ENCODE measurements around the gene ENPP1.
"Not testable (repeated sequence)": the region's sequence is repeated elsewhere in the genome, so short reads cannot be mapped to it uniquely, and the experiment has no call there.

Gene ENPP1

DNA sequence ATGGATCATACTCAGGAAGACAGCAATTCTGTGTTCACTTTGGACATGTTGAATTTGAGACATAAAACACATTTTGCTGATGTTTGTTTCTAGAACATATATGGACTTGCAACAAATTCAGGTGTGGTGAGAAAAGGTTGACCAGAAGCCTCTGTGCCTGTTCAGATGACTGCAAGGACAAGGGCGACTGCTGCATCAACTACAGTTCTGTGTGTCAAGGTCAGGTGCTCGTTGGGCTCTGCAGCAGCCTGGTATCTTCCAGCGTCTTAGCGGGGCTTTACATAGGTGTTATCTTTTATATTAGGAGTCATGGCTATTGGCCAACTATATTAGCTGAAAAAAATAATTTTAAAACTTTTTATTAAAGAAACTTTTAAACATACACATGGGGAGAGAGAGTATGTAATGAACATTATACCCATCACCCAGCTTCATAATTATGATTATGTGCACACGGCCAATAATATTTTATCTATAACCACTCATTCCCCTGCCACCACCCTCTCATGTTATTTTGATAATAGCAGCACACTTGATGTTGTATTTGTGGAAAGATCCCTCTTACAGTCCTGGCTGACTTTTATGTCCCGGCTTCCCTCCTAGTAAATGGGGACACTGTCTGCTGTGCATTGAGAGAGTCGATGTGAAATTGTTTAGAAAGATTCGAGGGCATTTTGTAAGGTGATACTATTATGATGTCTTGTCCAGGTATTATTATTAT is 43.4 kb downstream of the ENPP1 start:
- TF ChIP-seq POLR2A (IDR thresholded peaks at IDR 0.05; ENCODE audit: low read depth, low read length) = no peak
- FAIRE-seq (no peak), DNase-seq (ENCODE audit: insufficient read length, low spot score) (no peak)

DNA sequence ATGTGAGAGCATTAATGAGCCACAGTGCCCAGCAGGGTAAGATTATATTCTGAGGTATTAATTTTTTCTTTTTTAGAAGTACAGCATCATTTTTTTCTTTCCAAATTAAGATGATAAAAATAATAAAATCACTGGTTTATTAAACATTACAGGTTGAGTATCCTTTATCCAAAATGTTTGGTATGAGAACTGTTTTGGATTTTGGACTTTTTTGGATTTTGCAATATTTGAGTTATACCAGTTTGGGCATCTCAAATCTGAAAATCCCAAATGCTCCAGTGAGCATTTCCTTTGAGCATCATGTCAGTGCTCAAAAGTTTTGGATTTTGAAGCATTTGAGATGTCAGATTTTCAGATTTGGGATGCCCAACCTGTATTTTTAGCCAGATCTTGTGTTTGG is 44.4 kb downstream of the ENPP1 start:
- DNase-seq (ENCODE audit: insufficient read length, low spot score) = no peak
- TF ChIP-seq POLR2A (IDR thresholded peaks at IDR 0.05; ENCODE audit: low read depth, low read length) = no peak
- no peak for FAIRE-seq

DNA sequence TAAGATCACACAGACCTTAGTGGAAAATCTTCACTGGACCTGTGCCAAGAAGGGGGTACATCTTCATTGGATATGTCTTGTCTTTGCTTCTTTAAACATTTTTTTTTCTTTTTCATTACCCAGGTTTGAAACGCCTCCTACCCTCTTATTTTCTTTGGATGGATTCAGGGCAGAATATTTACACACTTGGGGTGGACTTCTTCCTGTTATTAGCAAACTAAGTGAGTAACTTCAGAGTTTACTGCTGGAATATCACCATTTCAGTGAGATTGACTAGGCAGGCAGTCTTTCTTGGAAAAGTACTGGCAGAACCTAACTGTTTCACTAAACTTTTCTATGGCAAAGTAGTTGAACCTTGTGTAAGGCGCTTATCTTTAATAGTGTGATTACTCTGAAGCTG is 47.0 kb downstream of the ENPP1 start:
- no peak for TF ChIP-seq POLR2A (IDR thresholded peaks at IDR 0.05; ENCODE audit: low read depth, low read length)
- FAIRE-seq = no peak

DNA sequence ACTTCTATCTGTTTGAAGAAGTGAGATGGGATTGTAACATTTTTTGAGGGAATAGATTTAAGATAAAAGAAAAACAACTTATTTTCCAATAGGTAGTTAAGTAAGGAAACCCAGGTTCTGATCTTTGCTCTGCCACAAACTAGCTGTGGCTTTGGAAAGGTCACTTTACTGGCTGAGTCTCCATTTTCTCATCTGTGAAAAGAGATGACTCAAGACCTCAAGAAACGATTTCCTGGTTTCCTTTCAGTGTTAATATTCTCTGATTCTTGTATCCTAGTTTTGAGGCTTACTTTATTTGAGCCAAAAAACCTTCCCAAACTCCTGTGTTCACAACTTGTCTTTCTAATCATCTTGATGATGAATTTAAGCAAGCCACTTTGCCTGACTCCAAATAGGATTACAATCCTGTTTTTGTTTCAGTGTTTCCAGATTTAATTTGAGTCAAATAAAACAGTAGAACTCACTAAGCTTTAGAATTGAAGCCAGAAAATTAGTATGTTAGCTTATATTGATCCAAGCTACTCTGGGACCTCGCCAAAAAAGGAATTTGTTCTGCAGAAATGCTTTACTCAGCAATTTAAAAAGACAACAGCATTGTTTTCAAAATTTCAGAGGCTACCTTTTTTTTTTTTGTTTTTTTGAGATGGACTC is 51.1 kb downstream of the ENPP1 start:
- FAIRE-seq (no peak), DNase-seq (ENCODE audit: insufficient read length, low spot score) (no peak)
- no peak for TF ChIP-seq POLR2A (IDR thresholded peaks at IDR 0.05; ENCODE audit: low read depth, low read length)

More for the DNA sequence above, 47.0 kb downstream of the ENPP1 start:
- DNase-seq (ENCODE audit: insufficient read length, low spot score) = no peak

DNA sequence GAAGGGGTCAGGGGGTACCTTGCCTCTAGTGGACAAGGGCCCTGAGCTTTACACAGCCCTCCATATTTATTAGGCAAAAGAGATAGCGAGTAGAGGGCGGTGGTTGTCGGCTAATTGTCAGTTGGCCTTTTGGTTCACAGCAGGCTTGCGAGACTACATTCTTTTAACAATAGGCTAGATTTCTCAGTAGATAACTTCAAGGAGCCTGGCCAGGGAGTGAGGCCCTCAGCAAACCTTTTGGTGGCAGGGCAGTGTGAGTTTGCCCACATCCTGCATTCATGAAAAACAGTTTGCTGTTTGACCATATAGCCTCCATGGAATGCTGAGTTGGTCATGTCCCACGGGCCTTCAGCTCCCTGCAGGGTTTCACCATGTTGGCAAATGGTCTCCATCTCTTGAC is 51.8 kb downstream of the ENPP1 start:
- DNase-seq (ENCODE audit: insufficient read length, low spot score); FAIRE-seq: not testable (repeated sequence)

DNA sequence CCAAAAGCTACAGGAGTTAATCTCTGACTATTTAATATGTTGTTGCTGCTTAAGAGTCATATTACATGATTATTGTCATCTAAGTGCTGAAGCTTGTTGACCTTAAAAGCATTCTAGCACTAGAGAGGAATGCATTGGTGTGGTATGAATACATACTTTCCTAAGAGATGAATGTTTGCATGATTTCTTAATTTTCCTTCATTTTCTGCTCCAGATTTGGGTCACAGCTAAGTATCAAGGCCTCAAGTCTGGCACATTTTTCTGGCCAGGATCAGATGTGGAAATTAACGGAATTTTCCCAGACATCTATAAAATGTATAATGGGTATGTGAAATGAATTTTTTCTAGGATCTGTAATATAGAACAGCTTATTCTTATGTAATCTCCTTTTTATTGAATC is 53.6 kb downstream of the ENPP1 start:
- FAIRE-seq (no peak), DNase-seq (ENCODE audit: insufficient read length, low spot score) (no peak)
- no peak for TF ChIP-seq POLR2A (IDR thresholded peaks at IDR 0.05; ENCODE audit: low read depth, low read length)

DNA sequence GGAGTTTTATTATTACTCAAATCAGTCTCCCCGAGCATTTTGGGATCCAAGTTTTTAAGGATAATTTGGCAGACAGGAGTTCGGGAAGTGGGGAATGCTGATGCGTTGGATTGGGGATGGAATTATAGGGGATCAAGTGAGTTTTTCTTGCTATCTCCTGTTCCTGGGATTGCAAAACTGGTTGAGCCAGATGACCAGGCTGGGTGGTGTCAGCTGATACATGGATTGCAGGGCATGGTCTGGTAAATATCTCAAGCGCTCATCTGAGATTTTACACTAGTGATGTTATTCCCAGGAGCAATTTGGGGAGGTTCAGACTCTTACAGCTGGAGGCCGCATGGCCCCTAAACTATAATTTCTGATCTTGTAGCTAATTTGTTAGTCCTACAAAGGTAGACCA is 54.7 kb downstream of the ENPP1 start:
- no peak for FAIRE-seq

GRCh38 chr6:131867744-131868143 is 59.9 kb downstream of the ENPP1 start:
- TF ChIP-seq POLR2A (IDR thresholded peaks at IDR 0.05; ENCODE audit: low read depth, low read length) = no peak
- FAIRE-seq = no peak

More for the DNA sequence above, 54.7 kb downstream of the ENPP1 start:
- TF ChIP-seq POLR2A (IDR thresholded peaks at IDR 0.05; ENCODE audit: low read depth, low read length) = no peak
- no peak for DNase-seq (ENCODE audit: insufficient read length, low spot score)

DNA sequence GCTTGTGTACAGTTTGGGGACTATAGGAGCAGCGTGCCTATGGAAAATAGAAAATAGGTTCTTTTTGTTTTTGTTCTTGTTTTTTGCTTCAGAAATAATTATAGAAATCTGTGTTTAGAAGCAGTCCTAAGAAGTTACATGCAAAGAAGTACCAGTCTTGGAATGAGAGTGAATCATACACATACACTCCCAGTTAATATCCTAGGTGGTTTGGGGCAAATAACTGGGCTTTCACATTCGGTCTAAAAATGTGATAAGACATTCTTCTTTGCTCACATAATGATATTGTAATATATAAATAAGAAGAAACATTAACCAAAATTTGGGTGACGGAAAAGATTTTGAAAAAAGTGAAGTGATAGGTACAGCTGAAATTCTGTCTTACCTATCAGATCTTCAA is 61.0 kb downstream of the ENPP1 start:
- DNase-seq (ENCODE audit: insufficient read length, low spot score) (no peak), FAIRE-seq (no peak)
- no peak for TF ChIP-seq POLR2A (IDR thresholded peaks at IDR 0.05; ENCODE audit: low read depth, low read length)

More at GRCh38 chr6:131867744-131868143, 59.9 kb downstream of the ENPP1 start:
- no peak for DNase-seq (ENCODE audit: insufficient read length, low spot score)

GRCh38 chr6:131875647-131876046 is 67.8 kb downstream of the ENPP1 start:
- TF ChIP-seq POLR2A (IDR thresholded peaks at IDR 0.05; ENCODE audit: low read depth, low read length) = no peak
- FAIRE-seq = no peak

DNA sequence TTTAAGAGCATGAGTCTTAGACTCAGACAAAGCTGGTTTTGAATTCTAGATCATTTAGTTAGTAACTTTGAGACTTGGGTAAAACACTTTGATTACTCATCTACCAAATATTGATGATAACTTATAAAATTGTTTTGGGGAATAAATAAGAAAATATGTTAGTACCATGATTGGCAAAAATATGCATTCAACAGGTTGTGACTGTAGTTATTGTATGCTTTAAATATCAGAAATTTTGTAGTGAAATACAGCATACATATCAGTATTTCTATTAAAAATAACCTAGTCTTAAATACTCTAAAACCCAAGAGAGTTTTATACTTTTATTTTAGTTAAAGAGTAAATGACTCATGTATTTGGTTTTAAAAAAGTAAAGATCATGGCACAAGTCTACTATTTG is 68.7 kb downstream of the ENPP1 start:
- no peak for FAIRE-seq
- TF ChIP-seq POLR2A (IDR thresholded peaks at IDR 0.05; ENCODE audit: low read depth, low read length) = no peak
- no peak for DNase-seq (ENCODE audit: insufficient read length, low spot score)

More at GRCh38 chr6:131875647-131876046, 67.8 kb downstream of the ENPP1 start:
- DNase-seq (ENCODE audit: insufficient read length, low spot score) = no peak

GRCh38 chr6:131877999-131878789 is 70.4 kb downstream of the ENPP1 start:
- DNase-seq (ENCODE audit: insufficient read length, low spot score) (no peak), FAIRE-seq (no peak)
- TF ChIP-seq POLR2A (IDR thresholded peaks at IDR 0.05; ENCODE audit: low read depth, low read length) = no peak

GRCh38 chr6:131883016-131883415 is 75.2 kb downstream of the ENPP1 start:
- TF ChIP-seq POLR2A (IDR thresholded peaks at IDR 0.05; ENCODE audit: low read depth, low read length) = no peak
- no peak for FAIRE-seq

GRCh38 chr6:131885237-131885636 is 77.4 kb downstream of the ENPP1 start:
- TF ChIP-seq POLR2A (IDR thresholded peaks at IDR 0.05; ENCODE audit: low read depth, low read length) = no peak
- FAIRE-seq (no peak), DNase-seq (ENCODE audit: insufficient read length, low spot score) (no peak)

More at GRCh38 chr6:131883016-131883415, 75.2 kb downstream of the ENPP1 start:
- no peak for DNase-seq (ENCODE audit: insufficient read length, low spot score)
